WTC11 (cell line): ENCODE results near the gene TMEM259. TPM values are rescaled to one million over a fixed set of nuclear protein-coding genes. Genes with fewer than 3 reads are reported as not detected.

Experiments used
- ATAC-seq: fragments of 200-7000 bp; cut with Tn5 transposase; 2 replicates; pipeline ENCODE4 v1.10.0; 2021; ENCODE audit warnings: mild to moderate bottlenecking, moderate library complexity
- CTCF ChIA-PET: fragments of 300-600 bp; sonication (Branson Sonifier 250); formaldehyde crosslinking; loops from one replicate; lab custom pipeline; 2021; ENCODE audit warnings: antibody characterized with exemption; lab: Charles Lee
- POLR2A ChIA-PET: fragments of 350-600 bp; sonication (Branson Sonifier 250); formaldehyde crosslinking; loops from one replicate; lab custom pipeline; 2021; ENCODE audit warnings: antibody characterized with exemption; lab: Charles Lee
- DNase-seq: peaks from one replicate; pipeline ENCODE4 v3.0.0; 2021; ENCODE audit warnings: low spot score
- H3K27ac Mint-ChIP-seq: 2 replicates; pipeline ENCODE4 v1.8.0; 2021; ENCODE audit warnings: mixed read lengths
- H3K27me3 Mint-ChIP-seq: 2 replicates; pipeline ENCODE4 v1.8.0; 2021; ENCODE audit warnings: low read depth, mild to moderate bottlenecking, moderate library complexity, mixed read lengths
- H3K36me3 Mint-ChIP-seq: 2 replicates; pipeline ENCODE4 v1.8.0; 2021; ENCODE audit warnings: mixed read lengths
- H3K4me1 Mint-ChIP-seq: 2 replicates; pipeline ENCODE4 v1.8.0; 2022; ENCODE audit warnings: mixed read lengths
- H3K4me3 Mint-ChIP-seq: 2 replicates; pipeline ENCODE4 v1.8.0; 2021; ENCODE audit warnings: mild to moderate bottlenecking, moderate library complexity, mixed read lengths
- H3K9me3 Mint-ChIP-seq: 2 replicates; pipeline ENCODE4 v1.8.0; 2021; ENCODE audit warnings: mixed read lengths
- ATF1 ChIP-seq: sonication (generic); formaldehyde crosslinking; IDR thresholded peaks from 2 replicates; pipeline ENCODE4 v1.8.1; 2023; ENCODE audit warnings: mild to moderate bottlenecking, moderate library complexity, missing genetic modification reagents
- ATF6 ChIP-seq: sonication (generic); formaldehyde crosslinking; IDR thresholded peaks from 2 replicates; pipeline ENCODE4 v1.8.1; 2023; ENCODE audit warnings: mild to moderate bottlenecking, missing genetic modification reagents
- CREM ChIP-seq: sonication (generic); formaldehyde crosslinking; IDR thresholded peaks from 2 replicates; pipeline ENCODE4 v1.8.1; 2022; ENCODE audit warnings: mild to moderate bottlenecking, missing genetic modification reagents, moderate library complexity
- ETV6 ChIP-seq: sonication (generic); formaldehyde crosslinking; IDR thresholded peaks from 2 replicates; pipeline ENCODE4 v1.8.1; 2022; ENCODE audit warnings: mild to moderate bottlenecking, missing genetic modification reagents
- FOXP4 ChIP-seq: sonication (generic); formaldehyde crosslinking; IDR thresholded peaks from 2 replicates; pipeline ENCODE4 v1.8.0; 2022; ENCODE audit warnings: mild to moderate bottlenecking, missing genetic modification reagents
- IRF2 ChIP-seq: sonication (generic); formaldehyde crosslinking; IDR thresholded peaks from 2 replicates; pipeline ENCODE4 v1.8.0; 2022; ENCODE audit warnings: low read depth, missing genetic modification reagents, borderline replicate concordance
- KAT7 ChIP-seq: sonication (generic); formaldehyde crosslinking; IDR thresholded peaks from 2 replicates; pipeline ENCODE4 v1.8.1; 2023; ENCODE audit warnings: missing genetic modification reagents, mild to moderate bottlenecking, borderline replicate concordance
- PRRX2 ChIP-seq: fragments of 250-450 bp; sonication (Bioruptor Pico); IDR thresholded peaks from 2 replicates; pipeline ENCODE4 v1.8.0; 2021; ENCODE audit warnings: mild to moderate bottlenecking
- RORB ChIP-seq: fragments of 250-450 bp; sonication (Bioruptor Pico); IDR thresholded peaks from 2 replicates; pipeline ENCODE4 v1.9.0; 2021; ENCODE audit warnings: mild to moderate bottlenecking
- SMAD4 ChIP-seq: sonication (generic); formaldehyde crosslinking; IDR thresholded peaks from 2 replicates; pipeline ENCODE4 v1.8.0; 2022; ENCODE audit warnings: mild to moderate bottlenecking, missing genetic modification reagents
- ZBTB21 ChIP-seq: sonication (generic); formaldehyde crosslinking; IDR thresholded peaks from 2 replicates; pipeline ENCODE4 v1.8.1; 2023; ENCODE audit warnings: mild to moderate bottlenecking, missing genetic modification reagents, borderline replicate concordance
- ZMAT4 ChIP-seq: fragments of 250-450 bp; sonication (Bioruptor Pico); IDR thresholded peaks from 2 replicates; pipeline ENCODE4 v1.9.0; 2021; ENCODE audit warnings: mild to moderate bottlenecking
- ZNF138 ChIP-seq: sonication (generic); formaldehyde crosslinking; conservative IDR thresholded peaks from 2 replicates; pipeline ENCODE4 v1.8.1; 2022; ENCODE audit warnings: mild to moderate bottlenecking, moderate library complexity, missing genetic modification reagents
- ZNF232 ChIP-seq: sonication (generic); formaldehyde crosslinking; IDR thresholded peaks from 2 replicates; pipeline ENCODE4 v1.8.0; 2022; ENCODE audit warnings: mild to moderate bottlenecking, missing genetic modification reagents
- ZNF317 ChIP-seq: sonication (generic); formaldehyde crosslinking; IDR thresholded peaks from 2 replicates; pipeline ENCODE4 v1.8.1; 2023; ENCODE audit warnings: low read depth, mild to moderate bottlenecking, moderate library complexity, missing genetic modification reagents, borderline replicate concordance
- ZNF396 ChIP-seq: fragments of 250-450 bp; sonication (Bioruptor Pico); IDR thresholded peaks from 2 replicates; pipeline ENCODE4 v1.8.0; 2021; ENCODE audit warnings: mild to moderate bottlenecking, moderate library complexity, borderline replicate concordance
- ZNF512 ChIP-seq: sonication (generic); formaldehyde crosslinking; IDR thresholded peaks from 2 replicates; pipeline ENCODE4 v1.8.1; 2022; ENCODE audit warnings: missing genetic modification reagents, borderline replicate concordance
- ZSCAN18 ChIP-seq: fragments of 250-450 bp; sonication (Bioruptor Pico); IDR thresholded peaks from 2 replicates; pipeline ENCODE4 v2.1.2; 2022; ENCODE audit warnings: mild to moderate bottlenecking, moderate library complexity
- total RNA-seq: library from RNA; stranded (reverse); gene quantifications from 3 replicates; pipeline ENCODE4 v1.2.3, GENCODE V29; 2021
- TF ChIP-seq, protein P1 (sequence below): fragments of 200-600 bp; IDR thresholded peaks from 2 replicates; pipeline ENCODE4 v1.8.0; 2022; ENCODE audit warnings: antibody characterized with exemption
- TF ChIP-seq, protein P2 (sequence below): sonication (generic); formaldehyde crosslinking; IDR thresholded peaks from 2 replicates; pipeline ENCODE4 v1.8.1; 2022; ENCODE audit warnings: mild to moderate bottlenecking, missing genetic modification reagents, moderate library complexity, borderline replicate concordance

The TMEM259 gene
- total RNA-seq, 1 experiment from 2014 or later = 202 TPM

DNA sequence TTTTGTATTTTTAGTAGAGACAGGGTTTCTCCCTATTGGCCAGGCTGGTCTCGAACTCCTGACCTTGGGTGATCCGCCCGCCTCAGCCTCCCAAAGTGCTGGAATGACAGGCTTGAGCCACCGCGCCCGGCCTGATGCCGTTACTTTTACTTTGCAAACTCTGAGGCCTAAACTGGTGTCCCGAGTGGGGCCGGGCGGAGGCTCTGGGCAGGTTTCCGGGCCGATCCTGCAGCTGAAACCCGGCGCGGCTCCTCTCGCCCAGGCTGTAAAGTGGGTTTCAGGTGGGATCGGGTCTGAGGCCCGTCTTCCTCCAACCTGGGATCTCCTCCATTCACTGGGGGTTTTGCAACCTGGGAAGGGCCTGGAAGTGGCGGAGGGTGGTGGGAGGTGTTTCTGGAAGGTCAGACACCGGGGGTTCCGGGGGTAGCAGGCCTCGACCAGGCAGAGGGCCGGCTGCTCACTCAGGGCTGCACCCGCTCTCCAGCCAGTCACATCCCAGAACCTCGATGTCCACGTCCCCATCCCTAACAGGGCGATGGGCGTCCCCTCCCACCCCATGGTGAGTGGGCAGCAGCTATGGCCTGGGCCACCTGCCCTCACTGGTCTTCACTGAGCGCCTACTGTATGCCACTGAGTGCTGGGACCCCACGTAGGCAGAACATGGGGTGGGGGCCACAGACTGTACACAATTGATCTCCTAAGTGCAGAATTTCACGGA is 58.1 kb downstream of the TMEM259 start:
- DNase-seq (no peak), ATAC-seq (no peak)
- H3K27ac Mint-ChIP-seq = 0 out of 2 replicates have a peak overlapping the region, but pooled peaks have one; percentile 51
- H3K36me3 Mint-ChIP-seq = peaks cover 48% of the 10 kb centered on the region
- H3K27me3 Mint-ChIP-seq = no peaks in the 10 kb centered on the region
- ChIA-PET POLR2A (interaction anchor here (0.6 kb wide), 1 partner anchor 271 kb away, joined by 7 read pairs; no protein-coding TSS in a partner anchor), CTCF (interaction anchor here (1.2 kb wide), 1 partner anchor 8 kb away, joined by 4 read pairs; no protein-coding TSS in a partner anchor)
- TF ChIP-seq ATF1 (CRISPR knock-in tag) (no peak), ZNF396 (CRISPR knock-in tag) (no peak)
- peaks cover 14% of the 10 kb centered on the region for H3K4me1 Mint-ChIP-seq
- no peak overlapping the region for H3K4me3 Mint-ChIP-seq
- peaks cover 13% of the 10 kb centered on the region for H3K9me3 Mint-ChIP-seq

GRCh38 chr19:961866-962620 is 58.9 kb downstream of the TMEM259 start:
- ChIA-PET POLR2A (no interaction called here), CTCF (interaction anchor here (0.7 to 1.2 kb wide), 3 partner anchors 9 to 59 kb away, joined by 3 to 4 read pairs (median 3); no protein-coding TSS in a partner anchor)
- peaks cover 40% of the 10 kb centered on the region for H3K36me3 Mint-ChIP-seq
- no peaks in the 10 kb centered on the region for H3K27me3 Mint-ChIP-seq
- peak overlapping the region; percentile 23; the same call in 1 of the 2 replicates for H3K27ac Mint-ChIP-seq
- no peak for ATAC-seq
- H3K4me1 Mint-ChIP-seq = peaks cover 18% of the 10 kb centered on the region
- DNase-seq = no peak
- TF ChIP-seq SMAD4 (CRISPR knock-in tag) (no peak), ETV6 (CRISPR knock-in tag) (no peak), PRRX2 (CRISPR knock-in tag) (no peak), CREM (CRISPR knock-in tag) (no peak), ZSCAN18 (CRISPR knock-in tag) (no peak), ZMAT4 (CRISPR knock-in tag) (no peak), ZNF512 (CRISPR knock-in tag) (no peak), IRF2 (CRISPR knock-in tag) (no peak), ZBTB21 (CRISPR knock-in tag) (no peak), KAT7 (no peak), ZNF232 (no peak), FOXP4 (CRISPR knock-in tag) (no peak), ATF6 (CRISPR knock-in tag) (no peak), ZNF138 (no peak), ZNF317 (no peak), RORB (no peak)
- TF ChIP-seq, protein P1, sequence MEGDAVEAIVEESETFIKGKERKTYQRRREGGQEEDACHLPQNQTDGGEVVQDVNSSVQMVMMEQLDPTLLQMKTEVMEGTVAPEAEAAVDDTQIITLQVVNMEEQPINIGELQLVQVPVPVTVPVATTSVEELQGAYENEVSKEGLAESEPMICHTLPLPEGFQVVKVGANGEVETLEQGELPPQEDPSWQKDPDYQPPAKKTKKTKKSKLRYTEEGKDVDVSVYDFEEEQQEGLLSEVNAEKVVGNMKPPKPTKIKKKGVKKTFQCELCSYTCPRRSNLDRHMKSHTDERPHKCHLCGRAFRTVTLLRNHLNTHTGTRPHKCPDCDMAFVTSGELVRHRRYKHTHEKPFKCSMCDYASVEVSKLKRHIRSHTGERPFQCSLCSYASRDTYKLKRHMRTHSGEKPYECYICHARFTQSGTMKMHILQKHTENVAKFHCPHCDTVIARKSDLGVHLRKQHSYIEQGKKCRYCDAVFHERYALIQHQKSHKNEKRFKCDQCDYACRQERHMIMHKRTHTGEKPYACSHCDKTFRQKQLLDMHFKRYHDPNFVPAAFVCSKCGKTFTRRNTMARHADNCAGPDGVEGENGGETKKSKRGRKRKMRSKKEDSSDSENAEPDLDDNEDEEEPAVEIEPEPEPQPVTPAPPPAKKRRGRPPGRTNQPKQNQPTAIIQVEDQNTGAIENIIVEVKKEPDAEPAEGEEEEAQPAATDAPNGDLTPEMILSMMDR = no peak
- TF ChIP-seq, protein P2, sequence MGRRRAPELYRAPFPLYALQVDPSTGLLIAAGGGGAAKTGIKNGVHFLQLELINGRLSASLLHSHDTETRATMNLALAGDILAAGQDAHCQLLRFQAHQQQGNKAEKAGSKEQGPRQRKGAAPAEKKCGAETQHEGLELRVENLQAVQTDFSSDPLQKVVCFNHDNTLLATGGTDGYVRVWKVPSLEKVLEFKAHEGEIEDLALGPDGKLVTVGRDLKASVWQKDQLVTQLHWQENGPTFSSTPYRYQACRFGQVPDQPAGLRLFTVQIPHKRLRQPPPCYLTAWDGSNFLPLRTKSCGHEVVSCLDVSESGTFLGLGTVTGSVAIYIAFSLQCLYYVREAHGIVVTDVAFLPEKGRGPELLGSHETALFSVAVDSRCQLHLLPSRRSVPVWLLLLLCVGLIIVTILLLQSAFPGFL = no peak
- H3K4me3 Mint-ChIP-seq = no peak overlapping the region
- H3K9me3 Mint-ChIP-seq = peaks cover 10% of the 10 kb centered on the region
